NCI-H82 (cell line): ENCODE data around the gene NDUFB4.
"Not testable (repeated sequence)": the region's sequence is repeated elsewhere in the genome, so short reads cannot be mapped to it uniquely, and the experiment has no call there.

Experiments used
- DNase-seq: peaks from one replicate; lab custom pipeline; 2025; lab: John Stamatoyannopoulos, UW

NDUFB4 gene

DNA sequence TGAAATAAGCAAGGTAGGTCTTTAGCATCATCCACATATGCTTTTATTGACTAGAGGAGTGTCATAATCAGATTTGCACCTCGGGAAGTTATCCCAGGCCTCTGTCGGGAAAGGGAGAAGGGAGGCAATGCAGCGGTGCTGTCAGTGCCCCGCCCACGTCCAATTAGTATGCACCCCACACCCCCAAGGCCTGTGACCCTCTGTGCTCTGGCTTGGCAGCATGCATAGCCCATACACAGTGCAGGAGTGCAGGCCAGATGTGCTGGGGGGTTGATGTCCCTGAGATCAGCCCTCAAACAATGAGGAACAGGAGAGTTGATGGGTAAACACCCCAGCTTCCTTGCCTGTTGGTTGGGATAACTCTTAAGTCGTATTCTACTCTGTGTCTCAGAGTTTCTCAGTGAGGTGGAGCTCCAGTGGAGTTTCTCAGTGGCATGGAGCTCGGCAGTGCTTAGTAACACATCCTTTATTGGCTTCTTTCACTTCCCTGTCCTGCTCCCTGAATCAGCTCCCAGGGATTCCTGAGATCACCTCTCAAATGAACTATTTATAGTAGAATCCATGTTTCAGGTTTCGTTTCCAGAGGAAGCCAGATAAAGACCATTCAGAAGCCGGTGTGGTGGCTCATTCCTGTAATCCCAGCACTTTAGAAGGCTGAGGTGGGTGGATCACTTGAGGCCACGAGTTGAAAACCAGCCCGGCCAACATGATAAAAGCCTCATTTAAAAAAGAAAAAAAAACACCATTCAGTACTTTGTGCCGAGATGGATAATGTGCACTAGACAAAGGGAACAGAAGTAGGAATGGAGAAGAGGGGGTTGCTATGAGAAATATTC, 26.7 kb upstream of the NDUFB4 start:
- DNase-seq: no peak

DNA sequence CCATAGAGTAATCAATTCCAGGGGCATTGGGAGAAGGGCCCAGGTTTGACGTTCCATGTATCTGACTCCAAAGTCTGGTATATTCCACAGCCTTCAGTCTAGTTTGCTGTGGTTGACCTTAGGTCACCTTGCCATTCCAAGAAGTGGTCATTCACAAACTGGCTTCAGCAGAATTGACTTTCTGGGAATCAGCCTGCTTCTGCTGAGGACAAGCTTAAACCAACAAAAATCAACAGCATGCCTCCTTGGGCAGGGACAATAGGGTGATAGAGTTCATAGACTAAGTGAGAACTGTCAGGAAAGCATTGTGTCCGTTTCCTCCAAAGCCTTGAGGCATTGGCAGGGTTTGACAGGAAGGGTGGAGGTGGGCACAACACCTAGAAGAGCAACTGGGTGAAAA, 24.1 kb upstream of the NDUFB4 start:
- DNase-seq: no peak

DNA sequence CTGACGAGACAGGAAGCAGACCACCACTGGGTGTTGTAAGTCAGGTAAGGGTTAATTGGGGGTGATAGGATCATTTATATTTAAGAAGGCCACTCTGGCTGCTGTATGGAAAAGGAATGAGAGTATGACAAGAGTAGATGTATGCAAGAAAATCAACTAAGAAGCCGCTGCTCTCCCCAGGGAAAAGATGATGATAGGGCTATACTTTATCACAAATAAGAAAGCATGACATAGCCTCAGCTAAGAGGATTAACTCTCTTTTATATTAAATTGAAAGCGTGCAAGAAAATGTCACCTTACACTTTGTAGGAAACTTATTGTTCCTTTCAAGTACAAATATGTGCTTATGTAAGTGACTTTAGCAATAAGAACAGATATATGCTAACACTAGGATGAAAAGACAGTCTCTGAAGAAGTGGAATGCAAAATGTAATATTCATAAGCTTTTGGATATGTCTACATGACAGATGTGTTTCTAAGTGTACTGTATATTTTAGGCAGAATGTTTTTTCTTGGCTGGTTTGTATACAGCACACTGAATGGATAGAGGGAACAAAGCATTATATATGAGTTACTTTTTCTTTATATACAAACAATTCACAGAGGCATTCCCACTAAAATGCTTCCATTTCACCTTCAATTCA, 8.7 kb upstream of the NDUFB4 start:
- peak; percentile 44 for DNase-seq

DNA sequence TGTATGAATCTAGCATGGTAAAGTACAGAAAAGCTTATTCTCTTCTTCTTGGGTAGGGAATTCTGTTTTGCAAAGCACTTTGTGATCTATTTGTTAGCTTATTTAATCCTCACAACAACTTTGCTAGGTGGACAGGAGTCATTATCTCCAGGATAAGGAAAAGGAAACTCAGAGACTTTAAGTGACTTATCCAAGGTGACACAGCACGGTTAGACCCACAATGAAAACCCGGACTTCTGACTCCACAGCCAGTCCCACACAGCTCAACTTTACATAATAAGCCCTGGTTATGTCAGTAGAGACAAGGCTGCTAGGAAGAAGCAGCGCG, 384 bp upstream of the NDUFB4 start:
- no peak for DNase-seq

DNA sequence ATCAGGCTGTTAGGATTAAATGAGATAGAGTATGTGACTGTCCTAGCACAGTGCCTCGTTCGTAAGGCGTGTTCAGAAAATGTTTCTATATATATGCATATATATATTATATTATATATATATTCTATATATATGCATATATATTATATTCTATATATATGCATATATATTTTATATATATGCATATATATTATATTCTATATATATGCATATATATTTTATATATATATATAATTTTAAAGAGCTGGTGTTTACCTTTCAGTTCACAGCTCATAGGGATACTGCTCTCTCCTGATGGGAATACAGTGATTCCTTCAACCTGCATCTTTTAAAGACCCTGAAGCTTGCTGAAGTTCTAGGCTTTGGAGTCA, 702 bp downstream of the NDUFB4 start:
- DNase-seq: no peak

DNA sequence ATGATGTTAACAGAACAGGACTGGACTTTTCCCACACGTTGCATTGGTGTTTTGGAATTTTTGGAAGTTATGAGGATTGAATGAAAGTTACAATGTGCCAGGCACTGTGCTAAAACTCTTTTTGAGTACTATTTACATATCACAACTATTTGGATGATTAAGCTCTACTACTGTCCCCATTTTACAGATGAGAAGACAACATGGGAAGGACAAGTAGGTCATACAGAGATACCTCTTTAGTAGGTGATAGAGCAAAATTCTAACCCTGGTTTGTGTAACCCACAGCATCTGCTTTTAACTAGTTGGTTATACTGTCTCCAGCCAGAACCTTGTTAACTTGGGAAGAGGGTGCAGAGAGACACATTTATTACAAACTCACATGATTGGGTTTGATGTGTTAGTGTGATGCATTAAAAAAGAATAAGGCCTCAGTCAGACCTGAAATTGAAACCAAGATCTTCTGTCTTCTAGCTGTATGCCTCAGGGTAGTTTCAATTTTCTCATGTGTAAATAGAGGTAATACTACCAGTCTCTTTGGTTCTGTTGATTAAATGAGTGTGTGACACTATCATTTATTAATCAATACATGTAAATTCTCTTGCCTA, 1.4 kb downstream of the NDUFB4 start:
- no peak for DNase-seq

DNA sequence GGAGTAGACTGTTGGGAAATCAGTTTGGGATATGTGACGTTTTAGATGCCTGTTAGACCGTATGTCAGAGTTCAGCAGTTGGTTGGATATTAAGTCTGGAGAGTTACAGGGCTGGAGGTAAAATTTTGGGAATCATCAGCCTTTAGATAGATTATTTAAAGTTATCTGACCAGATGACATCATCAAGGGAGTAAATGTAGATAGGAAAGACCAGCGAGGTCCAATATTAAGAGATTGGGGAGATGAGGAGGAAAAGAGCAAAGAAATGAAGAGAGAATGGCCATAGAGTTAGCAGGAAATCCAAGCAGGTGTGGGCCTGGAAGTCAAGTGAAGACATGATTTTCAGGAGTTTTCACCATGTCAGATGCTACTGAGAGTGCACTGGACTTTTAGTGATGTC, 3.1 kb downstream of the NDUFB4 start:
- DNase-seq: no peak

DNA sequence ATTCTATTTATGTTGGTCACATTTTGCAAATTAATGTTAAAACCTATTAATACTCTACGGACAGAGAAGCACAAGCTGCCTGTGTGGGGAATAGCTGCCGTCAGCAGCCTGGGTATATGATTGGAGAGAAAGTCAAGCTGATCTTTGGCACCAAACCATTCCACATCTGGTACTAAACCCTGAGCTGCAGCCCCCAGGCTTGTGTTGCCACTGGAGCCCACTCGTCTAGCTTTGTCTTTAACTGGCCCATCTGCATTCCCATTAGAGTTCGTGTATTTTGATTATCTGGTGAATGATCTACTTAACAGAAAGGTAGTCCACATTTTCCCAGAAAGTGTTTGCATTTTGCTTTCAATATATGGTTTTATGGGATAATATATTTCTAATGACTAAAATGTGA, 5.4 kb downstream of the NDUFB4 start:
- peak; percentile 40 for DNase-seq

DNA sequence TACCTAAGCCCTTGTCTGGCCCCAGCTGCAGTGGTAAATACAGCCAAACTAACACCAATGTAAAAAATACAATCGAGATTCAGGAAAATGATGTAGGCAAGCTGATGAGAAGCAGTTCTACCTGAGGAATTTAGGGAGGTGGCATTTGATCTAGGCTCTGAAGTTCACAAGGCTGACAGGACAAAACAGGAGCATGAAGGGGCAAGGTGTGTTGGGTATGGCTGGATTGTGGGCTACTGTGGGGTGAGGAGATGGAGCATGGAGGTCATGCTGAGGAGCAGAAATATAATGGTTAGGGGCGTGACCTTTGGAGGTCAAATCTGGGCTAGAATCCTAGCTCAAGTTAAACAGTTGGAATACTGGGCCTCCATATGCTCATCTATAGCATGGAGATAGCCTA, 6.5 kb downstream of the NDUFB4 start:
- no peak for DNase-seq

DNA sequence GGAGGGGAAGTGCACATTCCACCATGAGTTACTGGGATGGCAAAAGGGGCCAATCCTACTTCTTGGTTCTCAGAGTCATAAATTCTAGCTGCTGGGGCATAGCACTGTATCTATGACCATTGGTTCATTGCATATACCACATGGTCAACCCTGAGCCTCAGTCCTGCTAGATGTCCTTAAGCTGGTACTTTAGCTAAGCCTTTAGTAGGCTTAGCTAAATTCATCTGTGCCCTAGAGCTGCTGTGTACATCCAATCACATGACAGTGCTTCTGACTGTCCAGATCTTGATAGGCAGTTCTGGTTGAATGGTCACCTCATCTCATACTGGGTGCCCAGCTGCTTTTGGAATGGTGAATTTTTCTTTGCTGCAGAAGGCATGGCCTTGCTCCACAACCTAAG, 8.2 kb downstream of the NDUFB4 start:
- peak; percentile 96 for DNase-seq

DNA sequence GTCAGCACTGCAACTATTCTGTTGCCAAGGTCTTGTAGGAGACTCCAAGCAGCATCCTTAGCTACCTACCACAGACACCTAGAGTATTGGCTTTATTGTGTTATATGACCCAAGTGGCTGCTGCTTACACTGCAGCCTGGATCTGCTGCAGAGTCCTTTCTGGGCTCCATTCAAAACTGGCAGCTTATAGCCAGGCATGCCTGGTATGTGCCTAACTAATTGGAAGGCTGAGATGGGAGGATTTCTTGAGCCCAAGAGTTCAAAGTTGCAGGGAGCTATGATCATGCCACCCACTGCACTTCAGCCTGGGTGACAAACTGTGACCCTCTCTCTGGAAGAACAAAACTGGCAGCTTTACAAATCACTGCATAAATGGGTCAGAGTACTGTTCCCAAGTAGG, 8.6 kb downstream of the NDUFB4 start:
- no peak for DNase-seq

DNA sequence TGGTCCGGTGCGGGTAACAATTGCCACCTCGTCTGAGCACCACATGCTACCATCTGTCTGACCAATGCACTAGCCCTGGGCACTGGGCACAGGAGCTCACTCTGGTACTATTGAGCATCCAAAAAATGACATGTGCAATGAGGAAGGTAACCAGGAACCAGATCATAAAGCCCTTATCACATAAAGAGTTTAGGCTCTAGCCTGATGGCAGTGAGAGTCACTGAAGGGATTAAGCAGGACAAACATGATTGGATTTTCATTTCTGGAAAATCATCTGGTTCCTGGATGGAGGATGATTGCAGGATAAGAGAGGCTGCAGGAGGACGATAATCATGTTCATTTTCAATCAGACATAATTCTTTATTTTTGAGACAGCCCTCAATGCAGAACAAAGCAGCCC, 12.4 kb downstream of the NDUFB4 start:
- DNase-seq: peak; percentile 87

DNA sequence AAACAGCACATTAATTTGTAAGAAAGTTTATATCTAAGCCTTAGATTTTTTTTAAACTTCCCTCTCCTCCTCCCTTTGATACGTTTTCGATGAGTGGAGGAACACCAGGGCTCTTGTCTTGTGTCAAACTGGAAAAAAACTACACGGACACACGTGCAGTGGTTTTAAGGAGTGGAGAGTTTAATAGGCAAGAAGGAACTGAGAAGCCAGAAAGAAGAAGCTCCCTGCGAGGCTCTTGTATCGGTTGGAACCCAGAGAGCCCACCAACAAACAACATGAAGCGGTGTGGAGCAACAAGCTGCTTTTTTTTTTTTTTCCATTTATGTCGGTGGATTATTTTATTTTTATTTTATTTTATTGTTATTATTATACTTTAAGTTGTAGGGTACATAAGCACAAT, 18.6 kb downstream of the NDUFB4 start:
- DNase-seq: no peak

DNA sequence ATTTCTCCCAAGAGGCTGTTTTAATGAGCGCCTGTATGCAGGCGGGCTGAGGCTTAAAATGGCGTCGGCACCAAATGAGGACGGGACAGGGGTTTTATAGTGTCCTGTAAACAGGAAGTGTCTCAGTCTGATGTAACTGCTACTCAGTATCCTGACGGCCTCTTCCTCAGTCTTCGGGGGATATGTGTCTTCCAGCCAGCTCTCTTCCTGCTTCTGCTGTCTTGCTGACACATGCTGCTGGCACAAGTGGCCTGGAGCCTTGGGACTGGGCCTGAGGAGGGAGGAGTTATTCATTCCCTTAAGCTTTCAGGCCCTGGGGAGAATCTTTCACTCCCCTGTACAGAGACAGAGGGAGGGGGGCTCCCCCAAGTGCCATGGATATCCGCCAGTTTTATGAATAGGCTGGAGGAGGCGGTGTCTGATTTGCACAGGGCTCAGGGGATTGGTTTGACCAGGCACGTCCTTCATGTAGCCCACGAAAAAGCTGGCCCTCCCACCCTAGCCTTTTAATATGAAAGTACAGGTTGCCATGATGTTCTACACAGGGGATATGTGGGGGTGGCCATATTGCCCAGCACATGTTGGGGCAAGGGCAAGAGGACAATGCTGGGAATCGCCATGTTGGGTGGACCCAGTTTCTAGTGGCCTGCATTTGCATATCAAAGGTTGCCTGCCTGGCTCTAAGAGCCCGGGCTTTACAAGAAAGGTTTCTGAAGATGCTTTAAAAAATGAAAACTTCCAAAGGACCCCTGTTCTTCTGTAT, 19.9 kb downstream of the NDUFB4 start:
- no peak for DNase-seq

DNA sequence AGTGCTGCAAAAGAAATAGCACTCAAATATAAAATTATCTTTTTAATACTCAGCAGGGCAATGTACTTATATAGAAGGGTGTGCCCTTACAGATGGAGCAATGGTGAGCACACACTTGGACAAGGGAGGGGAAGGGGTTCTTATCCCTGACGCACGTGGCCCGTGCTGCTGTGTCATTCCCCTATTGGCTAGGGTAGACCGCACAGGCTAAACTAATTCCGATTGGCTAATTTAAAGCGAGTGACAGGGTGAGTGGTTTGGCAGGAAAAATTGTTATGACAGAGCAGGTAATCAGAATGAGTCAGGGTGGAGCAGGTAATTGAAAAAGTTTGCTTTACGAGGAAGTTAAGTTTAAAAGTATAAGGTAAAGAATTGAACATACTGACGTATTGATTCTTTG, 20.6 kb downstream of the NDUFB4 start:
- not testable (repeated sequence) for DNase-seq

DNA sequence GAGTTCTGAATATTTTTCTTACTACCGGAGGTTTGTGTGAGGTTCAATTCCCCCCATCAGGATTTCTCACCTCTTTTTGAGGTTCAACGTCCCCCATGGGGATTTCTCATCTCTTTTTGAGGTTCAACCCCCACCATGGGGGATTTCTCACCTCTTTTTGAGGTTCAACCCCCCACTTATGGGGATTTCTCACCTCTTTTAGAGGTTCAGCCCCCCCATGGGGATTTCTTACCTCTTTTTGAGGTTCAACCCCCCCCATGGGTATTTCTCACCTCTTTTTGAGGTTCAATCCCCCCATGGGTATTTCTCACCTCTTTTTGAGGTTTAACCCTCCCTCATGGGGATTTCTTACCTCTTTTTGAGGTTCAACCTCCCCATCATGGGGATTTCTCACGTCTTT, 26.3 kb downstream of the NDUFB4 start:
- DNase-seq: no peak

DNA sequence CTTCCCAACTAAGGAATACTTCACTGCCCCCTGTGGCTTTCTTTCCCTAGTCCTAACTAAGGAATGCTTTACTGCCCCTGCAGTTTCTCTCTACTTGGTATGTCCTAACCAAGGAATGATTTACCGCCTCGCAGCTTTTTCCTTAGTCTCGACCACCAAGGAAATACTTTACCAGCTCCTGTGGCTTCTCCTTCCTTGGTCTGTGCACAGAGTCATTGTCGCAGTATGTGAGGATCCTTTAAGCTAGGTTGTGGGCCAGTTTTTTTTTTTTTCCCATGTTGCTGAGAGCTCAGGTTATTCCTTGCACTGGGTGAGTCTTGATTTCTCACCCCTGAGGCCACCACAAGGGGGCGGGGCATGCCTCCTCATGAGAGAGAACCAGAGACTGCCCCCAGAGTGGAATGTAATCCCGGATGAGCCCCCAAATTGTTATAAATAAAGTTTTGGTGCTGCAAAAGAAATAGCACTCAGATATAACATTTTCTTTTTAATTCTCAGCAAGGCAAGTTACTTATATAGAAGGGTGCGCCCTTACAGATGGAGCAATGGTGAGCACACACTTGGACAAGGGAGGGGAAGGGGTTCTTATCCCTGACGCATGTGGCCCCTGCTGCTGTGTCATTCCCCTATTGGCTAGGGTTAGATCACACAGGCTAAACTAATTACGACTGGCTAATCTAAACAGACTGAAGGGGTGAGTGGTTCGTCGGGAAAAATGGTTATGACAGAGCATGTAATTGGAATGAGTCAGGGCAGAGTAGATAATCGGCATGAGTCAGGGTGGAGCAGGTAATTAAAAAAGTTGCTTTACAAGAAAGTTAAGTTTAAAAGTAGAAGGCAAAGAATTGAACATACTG, 27.0 kb downstream of the NDUFB4 start:
- DNase-seq: peak; percentile 60

DNA sequence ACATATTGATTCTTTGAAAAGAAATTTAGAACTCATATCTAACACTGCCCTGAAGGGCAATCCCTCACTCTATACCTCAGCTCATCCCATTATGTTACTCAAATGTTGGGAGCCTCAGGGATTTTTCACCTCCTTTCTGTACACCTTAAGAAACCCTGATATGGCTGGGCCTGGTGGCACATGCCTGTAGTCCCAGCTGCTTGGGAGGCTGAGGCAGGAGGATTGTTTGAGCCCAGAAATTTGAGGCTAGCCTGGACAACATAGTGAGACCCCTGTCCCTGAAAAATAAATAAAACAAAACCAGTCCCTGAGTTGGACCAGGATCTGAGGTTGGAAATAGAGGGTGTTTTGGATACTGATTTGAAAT, 27.6 kb downstream of the NDUFB4 start:
- no peak for DNase-seq

DNA sequence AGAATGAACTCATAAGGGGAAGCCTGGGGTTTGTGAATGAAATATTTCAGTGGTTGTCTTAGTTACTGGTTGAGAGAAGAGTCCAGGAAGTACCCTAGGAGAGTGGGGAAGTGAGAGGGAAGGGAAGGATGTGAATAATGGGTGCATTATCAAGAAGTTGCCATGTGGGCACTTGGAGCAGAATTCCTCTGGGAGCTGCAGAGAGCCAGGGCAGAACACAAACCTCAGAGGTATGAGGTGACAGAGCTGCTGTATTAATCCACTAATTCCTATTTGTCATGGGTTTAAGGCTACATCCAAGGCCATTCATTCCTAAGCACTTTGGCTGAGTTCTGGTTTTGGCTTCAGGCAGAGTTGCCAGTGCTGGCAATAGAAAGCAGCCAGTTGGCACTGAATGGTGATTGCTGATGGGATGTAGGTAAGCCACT, 29.0 kb downstream of the NDUFB4 start:
- peak; percentile 58 for DNase-seq

DNA sequence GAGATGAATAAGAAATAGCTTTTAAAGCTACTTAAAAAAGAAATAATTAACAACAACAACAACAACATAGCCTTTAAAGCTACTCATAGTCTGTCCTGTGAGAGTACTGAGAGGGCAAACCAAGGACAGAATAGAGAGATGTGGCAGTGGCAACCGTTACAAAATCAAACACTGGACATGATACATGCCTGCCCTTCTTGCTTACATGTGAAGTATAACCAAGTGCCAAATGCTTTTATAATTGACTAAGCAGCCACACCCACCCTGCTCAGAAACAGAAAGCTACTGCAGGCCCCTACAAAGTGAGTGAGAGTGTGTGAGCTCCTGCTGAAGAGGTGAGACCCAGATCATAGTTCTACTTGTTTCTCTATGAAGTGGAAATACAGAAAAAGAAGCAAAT, 38.4 kb downstream of the NDUFB4 start:
- DNase-seq: peak; percentile 22

DNA sequence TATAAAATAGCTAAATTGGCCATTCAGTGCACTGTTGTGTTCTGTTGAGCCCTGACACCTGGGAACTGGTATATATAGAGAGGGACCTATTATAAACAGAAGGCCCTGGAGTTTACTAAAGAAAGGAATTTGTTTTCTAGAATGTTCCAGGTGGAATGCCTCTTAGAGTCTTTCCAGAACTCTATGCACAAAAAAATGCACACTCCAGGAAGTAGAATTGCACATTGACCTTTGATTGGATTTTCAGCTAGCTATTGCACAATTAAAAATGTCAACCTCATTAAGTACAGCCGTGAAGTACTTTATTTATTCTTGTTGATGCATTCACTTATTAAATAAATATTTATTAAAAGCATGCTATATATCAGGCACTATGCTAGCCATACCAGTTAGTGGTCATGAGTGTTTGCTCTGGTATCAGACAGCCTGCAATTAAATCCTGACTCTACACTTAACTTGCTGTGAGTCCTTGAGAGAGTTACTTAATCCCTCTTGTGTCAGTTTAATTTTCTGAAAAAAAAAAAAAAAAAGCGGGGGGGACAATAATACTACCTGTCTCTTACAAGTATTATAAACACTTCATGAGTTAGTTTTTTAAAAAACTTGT, 40.8 kb downstream of the NDUFB4 start:
- no peak for DNase-seq
